ENCODE results near the gene TEK.

DNA sequence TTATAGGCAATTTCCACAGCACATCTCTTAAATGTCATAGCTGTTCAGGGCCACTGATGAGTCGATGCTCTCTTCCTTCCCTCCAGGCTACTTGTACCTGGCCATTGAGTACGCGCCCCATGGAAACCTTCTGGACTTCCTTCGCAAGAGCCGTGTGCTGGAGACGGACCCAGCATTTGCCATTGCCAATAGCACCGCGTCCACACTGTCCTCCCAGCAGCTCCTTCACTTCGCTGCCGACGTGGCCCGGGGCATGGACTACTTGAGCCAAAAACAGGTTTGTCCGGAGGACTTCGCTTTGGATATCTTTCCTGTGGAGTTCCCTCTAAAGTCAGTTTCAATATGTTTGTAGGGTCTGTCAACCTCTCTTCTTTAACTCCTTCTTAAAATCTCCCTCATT is 103.6 kb downstream of the TEK start:
- no peak for TF ChIP-seq EZH2 (IDR thresholded peaks at IDR 0.05)
- no peak for TF ChIP-seq POLR2AphosphoS5 (IDR thresholded peaks at IDR 0.05; ENCODE audit: borderline replicate concordance, low read depth, low read length)
